GM21515 (cell line): ENCODE measurements around the gene NDUFAF7.
"Not testable (repeated sequence)": the region's sequence is repeated elsewhere in the genome, so short reads cannot be mapped to it uniquely, and the experiment has no call there.

Source experiments
- ATAC-seq: cut with Tn5 transposase; IDR thresholded peaks from one replicate; pipeline ENCODE4 v1.9.1; 2021; ENCODE audit not compliant: unreplicated experiment

NDUFAF7 gene

GRCh38 chr2:37276291-37276690 lies 44.8 kb downstream of the NDUFAF7 start:
- no peak for ATAC-seq

DNA sequence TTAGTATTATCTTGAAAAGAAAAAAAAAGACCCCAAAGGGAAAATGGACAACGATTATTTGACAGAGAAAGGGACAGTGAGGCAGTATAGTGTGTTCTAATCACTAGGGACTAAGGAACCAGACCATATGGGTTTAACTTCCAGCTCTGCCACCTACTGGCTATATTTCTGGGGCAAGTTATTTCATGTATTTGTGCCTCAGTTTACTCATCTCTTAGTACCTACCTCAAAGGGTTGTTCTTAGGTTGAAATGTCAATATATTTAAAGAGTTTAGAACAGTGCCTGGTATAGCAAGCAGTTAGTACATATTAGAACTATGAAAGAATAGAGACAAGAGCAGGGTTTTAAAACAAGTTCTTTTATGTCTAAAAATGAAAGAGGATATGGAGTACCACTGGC lies 50.5 kb downstream of the NDUFAF7 start:
- no peak for ATAC-seq

GRCh38 chr2:37282746-37283145 lies 51.3 kb downstream of the NDUFAF7 start:
- no peak for ATAC-seq

- no peak for ATAC-seq
These were observed 51.7 kb downstream of the NDUFAF7 start for GRCh38 chr2:37283207-37283606.

GRCh38 chr2:37284381-37284780 lies 52.9 kb downstream of the NDUFAF7 start:
- no peak for ATAC-seq

GRCh38 chr2:37287966-37288365 lies 56.5 kb downstream of the NDUFAF7 start:
- ATAC-seq = no peak

DNA sequence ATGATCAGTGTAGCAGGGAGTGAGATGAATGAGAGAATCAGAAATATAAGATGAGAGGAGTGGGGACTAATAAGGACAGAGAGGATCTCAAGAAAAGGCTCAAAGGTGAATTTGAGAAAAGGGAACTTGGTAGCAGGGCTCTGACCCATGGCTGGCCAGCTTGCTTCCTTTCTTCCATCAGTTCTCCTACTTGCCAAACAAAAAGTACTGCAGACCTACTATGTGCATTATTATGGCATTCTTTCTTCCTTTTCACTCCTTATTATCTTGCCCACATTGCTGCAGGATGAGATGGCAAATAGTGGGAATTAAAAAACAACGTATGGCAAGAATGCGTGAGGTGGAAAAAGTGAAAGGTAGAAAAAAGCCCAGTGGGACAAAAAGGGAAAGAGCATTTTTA lies 60.2 kb downstream of the NDUFAF7 start:
- ATAC-seq = no peak

- not testable (repeated sequence) for ATAC-seq
These were observed 63.4 kb downstream of the NDUFAF7 start for GRCh38 chr2:37294858-37295257.

- ATAC-seq = no peak
These were observed 64.1 kb downstream of the NDUFAF7 start for GRCh38 chr2:37295469-37296073.

DNA sequence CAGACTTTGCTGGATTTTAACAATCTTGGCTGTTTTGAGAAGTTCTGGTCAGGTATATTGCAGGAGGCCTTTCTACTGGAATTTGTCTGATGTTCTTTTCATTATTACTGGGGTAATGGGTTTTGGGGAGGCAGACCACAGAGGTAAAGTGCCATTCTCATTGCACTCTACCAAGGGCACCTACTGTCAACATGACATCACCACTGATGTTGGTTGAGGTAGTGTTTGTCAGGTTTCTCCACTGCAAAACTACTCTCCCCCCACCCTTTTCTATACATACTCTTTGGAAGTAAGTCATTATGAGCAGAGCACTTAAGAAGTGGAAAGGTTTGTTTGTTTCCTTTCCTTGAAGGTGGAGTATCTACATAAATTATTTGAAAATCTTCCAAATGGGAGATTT lies 66.2 kb downstream of the NDUFAF7 start:
- ATAC-seq = no peak
